Activated CD8-positive, alpha-beta memory T cell treated with anti-CD3 and anti-CD28 coated beads, Interleukin-2, amount 50 U/mL, for 48 hours (primary cell): ENCODE results near the gene DBNDD1.
A peak's percentile ranks its signal among the peaks of the same experiment; 100 is the strongest.
"Not testable (repeated sequence)": the region's sequence is repeated elsewhere in the genome, so short reads cannot be mapped to it uniquely, and the experiment has no call there.

Experiments used
- DNase-seq: peaks from one replicate; pipeline ENCODE4 v3.0.0-alpha.2; 2020

The DBNDD1 gene, protein sequence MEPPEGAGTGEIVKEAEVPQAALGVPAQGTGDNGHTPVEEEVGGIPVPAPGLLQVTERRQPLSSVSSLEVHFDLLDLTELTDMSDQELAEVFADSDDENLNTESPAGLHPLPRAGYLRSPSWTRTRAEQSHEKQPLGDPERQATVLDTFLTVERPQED

DNA sequence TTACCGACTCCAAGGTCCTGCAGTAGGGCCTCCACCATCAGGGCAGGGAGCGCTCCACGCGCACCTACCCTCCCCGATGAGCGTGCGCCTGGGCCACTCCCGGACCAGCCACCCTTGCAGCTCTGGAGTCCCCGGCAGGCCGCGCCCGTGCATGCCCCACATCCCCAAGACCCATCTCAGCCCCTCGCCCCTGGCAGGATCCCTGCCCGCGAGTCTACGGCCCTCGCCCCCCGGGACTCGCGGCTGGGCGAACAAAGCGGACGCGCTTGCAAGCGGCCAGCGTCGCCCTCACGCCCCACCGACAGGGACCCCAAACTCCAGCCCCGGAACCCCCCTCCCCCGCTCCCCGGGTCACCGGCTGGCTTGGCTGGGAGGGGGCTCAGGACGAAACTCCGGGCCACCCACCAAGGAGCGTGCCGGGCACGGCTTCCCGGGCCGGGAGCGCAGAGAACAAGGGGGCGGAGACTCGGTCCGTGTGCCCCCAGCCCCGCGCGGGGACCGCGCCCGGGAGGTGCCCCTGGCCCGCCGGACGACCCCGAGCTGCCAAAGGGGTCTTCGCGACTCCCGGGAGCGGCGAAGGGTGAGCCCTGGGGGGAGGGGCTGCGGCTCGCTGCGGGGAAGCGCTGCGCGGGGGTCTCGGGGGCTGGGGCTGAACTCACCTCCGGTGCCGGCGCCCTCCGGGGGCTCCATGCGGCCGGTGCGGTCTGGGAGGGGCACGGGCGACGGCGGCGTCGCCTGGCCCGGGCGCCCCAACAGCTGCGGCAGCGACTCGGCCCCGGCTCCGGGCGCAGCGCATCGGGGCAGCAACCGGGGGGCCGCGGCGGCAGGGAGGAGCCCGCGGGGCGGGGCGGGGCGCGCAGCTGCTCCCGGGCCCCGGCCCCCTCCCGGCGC lies at the start of gene DBNDD1:
TSS of gene DBNDD1 (minus strand) at position 805 of the 891 bp plus-strand sequence. CDS start at position 690, 115 bp downstream.
- DNase-seq, result no peak

DNA sequence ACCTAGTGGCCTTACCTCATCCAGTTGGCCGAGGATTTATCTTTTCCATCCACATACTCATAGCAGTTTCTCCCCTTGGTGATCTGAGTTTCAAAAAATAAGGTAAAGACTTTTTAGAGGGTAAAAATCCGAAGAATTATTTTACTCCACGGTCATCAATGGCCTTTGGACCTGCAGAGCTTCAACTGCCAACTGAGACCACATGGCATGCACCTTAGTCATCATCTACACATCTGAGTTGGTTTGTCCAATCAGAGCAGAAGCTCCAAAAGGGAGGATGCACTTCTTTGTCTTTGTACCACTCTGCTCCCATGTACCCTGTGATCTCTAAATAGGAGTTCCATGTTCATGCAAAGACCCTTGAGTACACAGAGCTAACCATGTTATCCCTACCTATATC lies 42.2 kb upstream of the DBNDD1 start:
- DNase-seq, result peak; percentile 2

DNA sequence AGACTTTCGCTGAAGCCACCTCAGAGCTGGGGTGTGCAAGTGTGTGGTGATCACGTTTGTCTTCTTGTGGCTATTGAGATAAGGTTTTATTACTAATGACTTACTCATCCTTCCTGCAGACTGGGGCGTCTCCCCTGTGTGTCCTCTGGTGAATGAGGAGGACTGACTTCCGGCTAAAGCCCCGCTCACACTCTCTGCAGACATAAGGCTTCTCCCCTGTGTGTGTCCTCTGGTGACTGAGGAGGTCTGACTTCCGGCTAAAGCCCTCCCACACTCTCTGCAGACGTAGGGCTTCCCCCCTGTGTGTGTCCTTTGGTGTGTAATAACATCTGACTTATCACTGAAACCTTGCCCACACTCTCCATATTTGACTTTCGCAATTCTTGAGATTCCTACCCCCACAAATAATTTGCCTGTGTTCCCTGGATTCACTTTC lies 38.5 kb upstream of the DBNDD1 start:
- DNase-seq, result no peak

DNA sequence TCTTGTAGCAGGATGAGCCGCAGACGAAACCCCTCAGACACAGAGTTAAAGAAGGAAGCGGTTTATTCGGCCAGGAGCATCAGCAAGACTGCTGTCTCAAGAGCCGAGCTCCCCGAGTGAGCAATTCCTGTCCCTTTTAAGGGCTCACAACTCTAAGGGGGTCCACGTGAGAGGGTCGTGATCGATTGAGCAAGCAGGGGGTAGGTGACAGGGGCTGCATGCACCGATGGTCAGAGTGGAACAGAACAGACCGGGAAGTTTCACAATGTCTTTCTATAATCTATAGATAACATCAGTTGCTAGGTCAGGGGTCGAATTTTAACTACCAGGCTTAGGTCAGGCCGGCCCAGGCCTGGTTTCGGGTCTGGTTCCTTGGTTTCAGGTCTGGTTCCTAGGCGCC lies 37.3 kb upstream of the DBNDD1 start:
- DNase-seq, result not testable (repeated sequence)

DNA sequence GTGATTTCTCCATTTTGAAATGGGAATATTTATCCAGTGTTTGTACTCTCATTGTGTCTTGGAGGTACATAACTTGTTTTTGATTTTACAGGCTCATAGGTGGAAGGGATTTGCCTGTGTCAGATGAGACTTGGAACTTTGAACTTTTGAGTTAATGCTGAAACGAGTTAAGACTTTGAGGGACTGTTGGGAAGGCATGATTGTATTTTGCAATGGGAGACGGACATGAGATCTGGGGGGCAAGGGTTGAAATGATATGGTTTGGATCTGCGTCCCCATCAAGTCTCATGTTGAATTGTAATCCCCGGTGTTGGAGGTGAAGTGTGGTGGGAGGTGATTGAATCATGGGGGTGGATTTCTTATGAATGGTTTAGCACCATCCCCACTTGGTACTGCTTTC lies 36.1 kb upstream of the DBNDD1 start:
- DNase-seq, result no peak

DNA sequence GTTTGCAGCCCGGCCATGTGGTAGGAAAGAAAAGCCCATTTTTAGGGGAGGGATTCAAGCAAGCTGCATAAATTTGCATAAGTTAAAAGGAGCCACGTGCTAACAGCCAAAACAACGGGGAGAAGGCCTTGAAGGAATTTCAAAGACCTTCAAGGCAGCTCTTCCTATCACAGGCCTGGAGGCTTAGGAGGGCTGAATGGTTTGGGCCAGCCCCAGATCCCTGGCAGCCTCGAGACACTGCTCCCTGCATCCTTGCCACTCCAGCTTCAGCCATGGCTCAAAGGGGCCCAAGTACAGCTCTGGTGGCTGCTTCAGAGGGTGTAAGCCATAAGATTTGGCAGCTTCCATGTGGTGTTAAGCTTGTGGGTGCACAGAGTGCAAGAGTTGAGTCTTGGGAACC lies 35.3 kb upstream of the DBNDD1 start:
- no peak for DNase-seq

DNA sequence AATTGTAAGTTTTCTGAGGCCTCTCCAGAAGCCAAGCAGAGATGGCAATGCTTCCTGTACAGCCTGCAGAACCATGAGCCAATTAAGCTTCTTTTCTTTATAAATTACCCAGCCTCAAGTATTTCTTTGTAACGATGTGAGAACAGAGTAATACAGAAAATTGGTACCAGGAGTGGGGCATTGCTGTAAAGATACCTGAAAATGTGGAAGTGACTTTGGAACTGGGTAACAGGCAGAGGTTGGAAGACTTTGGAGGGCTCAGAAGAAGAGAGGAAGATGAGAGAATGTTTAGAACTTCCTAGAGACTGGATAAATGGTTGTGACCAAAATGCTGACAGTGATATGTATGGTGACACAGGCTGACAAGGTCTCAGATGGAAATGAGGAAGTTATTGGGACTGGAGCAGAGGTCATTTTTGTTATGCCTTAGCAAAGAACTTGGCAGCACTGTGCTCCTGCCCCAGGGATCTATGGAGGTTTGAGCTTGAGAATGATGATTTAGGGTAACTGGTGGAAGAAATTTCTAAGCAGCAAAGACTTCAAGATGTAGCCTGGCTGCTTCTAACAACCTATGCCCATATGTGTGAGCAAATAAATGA lies 34.7 kb upstream of the DBNDD1 start:
- DNase-seq, result no peak

DNA sequence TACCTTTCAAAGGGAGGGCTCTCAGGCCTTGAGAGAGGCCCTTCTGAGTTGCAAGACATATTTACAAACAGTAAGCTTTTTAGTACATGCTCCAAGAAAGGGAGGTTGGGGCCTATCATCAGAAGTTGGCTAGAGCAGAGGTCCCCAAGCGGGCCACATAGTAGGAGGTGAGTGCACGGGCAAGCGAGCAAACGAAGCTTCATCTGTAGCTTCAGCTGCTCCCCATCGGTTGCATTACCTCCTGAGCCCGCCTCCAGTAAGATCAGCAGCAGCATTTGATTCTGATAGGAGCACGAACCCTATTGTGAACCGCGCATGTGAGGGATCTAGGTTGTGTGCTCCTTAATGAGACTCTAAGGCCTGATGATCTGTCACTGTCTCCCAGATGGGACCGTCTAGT lies 31.7 kb upstream of the DBNDD1 start:
- DNase-seq, result no peak

DNA sequence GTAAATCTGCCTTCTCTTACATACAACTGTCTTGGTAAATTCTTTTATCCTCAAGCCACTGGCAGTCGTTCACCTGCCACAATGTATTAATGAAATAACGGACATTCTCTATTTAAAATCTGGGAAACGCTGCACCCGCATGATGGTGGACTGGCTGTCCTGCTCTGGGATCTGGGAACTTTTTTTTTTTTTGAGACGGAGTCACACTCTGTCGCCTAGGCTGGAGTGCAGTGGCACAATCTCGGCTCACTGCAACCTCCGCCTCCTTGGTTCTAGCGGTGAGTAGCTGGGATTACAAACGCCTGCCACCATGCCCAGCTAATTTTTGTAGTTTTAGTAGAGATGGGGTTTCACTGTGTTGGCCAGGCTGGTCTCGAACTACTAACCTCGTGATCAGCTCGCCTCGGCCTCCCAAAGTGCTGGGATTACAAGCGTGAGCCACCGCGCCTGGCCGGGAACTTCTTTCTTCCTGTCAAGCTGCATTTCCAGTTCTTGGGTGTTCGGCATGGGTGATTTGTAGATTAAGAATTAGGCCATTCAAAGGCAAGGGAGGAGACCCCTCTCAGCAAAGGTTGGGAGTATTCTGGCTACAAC lies 29.6 kb upstream of the DBNDD1 start:
- DNase-seq, result no peak

DNA sequence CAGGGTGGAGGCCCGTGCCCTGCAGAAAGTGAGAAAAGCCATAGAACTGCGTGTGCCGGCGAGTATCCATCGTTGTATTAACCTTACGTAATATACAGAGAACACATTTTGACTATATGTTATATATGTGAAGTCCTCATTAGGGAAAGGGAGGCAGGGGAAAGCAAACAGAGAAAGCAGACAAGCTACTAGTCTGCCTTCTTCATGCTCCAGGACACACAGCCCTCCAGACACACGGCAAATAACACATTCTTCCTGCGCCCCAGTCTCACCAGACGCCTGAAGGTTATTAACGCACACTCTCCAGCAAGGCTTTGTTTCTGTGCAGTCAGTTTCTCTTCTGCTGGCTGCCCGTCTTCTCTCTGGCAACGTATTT lies 29.1 kb upstream of the DBNDD1 start:
- DNase-seq, result no peak

DNA sequence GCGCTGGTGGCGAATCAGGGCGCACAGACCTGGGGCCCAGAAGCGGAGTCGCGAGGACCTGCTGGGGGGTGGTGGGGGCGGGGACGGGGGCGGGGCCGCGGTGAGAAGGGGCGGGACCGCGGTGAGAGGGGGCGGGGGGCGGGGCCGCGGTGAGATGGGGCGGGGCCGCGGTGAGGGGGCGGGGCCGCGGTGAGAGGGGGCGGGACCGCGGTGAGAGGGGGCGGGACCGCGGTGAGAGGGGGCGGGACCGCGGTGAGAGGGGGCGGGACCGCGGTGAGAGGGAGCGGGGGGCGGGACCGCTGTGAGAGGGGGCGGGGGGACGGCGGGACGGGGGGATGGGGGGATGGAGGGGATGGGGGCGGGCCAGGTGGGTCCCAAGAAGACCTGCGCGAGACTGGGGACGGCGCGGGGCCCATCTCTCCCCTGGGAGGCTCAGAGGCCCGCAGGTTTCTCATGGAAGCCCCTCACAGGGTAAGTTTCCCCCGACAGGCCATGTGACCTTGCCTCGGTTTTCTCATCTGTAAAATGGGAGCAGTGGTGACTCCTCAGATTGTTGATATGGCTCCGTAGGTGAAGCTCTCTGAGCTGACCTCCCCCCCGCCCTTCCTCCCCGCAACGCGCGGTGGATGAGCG lies 28.6 kb upstream of the DBNDD1 start:
- DNase-seq, result no peak

DNA sequence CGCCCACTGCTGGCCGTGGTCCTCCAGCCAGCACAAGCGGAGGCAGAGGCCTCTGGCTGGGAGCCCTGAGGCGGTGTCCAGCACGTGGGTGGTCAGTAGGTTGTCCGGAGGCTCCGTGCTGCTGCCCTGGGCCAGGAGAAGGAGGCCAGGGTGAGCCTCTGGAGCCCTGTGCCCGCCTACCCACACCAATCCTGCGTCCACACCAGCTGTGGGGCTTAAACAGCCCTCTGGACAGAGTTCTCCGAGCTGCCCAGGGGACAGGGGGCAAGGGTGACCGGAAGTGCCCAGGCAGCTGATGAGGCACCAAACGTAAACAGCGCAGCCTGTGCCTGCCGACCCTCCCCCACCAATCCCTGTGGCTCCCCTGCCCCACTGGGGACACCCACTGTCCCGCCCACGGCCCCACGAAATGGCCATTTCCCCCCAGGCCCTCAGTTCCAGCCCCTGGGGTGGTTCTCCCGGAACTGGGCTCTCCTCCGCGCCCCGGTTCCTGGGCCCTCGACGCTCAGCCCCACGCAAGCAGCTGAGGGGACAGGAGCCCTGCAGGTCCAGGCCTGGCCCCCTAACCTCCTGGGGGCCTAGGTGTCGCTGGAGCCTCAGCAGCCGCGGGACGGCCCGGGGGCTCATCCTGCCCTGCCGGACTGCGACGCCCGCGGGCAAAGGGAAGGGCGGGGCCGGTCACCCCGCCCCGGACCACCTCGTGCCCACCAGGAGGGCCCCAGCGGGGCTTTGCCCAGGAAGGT lies 27.9 kb upstream of the DBNDD1 start:
- DNase-seq, result no peak

DNA sequence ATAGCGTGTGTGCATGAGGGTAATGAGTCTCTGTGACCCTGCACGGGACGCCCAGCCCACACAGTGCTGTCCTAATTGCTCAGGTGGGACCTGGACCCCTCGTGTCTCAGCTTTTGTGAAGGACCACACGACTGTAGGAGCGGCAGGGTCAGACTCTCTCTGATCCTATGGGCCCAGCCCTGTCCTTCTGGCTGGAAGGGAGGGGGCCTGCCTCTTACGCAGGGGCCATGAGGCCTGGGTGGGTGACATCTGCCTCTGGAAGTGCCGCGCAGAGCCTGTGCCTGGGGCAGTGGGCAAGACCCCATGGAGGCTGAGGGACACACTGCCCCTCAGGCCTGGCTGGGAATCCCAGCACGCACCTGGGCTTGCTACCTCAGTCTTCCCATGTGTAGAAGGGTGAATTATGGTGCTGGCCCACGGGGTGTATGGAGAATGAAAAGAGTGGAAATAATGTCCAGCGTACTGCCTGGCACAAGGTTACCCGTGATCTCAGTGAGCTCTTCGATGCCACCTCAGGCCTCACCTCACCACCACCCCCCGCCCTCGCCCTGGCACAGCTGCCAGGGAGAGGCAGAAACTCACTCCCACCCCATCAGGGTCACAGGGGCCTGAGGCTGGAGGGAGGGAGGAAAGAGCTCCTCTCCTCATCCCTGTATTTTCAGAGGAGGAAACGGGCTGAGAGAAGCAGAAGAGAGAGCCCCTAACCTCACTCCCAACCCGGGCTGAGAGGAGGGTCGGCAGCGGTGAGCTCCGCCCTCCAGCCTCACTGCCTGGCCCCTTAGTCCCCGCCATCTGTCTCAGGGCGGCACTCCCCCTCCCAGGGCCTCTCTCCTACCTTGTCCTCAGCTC lies 27.1 kb upstream of the DBNDD1 start:
- DNase-seq, result no peak

DNA sequence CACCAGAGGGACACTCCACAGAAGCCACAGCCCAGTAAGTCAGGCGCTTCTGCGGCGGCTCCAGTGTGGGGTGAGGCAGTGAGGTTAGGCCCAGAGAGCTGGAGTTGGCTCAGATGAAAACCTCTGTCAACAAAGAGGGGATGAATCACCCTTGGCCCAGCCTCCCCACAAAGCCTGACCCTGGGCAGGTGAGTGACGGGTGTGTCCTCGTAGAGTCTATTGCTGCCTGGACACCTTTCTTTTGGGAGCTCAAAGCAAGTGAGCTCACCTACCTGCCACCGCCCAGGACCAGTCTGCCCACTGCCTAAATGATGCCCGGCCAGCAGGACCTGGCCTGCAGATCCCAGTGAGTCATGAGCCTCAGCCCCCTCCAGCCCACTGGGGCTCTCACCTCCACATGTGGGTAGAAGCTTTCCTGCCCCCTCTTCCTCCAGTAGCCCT lies 24.9 kb upstream of the DBNDD1 start:
- DNase-seq, result no peak

DNA sequence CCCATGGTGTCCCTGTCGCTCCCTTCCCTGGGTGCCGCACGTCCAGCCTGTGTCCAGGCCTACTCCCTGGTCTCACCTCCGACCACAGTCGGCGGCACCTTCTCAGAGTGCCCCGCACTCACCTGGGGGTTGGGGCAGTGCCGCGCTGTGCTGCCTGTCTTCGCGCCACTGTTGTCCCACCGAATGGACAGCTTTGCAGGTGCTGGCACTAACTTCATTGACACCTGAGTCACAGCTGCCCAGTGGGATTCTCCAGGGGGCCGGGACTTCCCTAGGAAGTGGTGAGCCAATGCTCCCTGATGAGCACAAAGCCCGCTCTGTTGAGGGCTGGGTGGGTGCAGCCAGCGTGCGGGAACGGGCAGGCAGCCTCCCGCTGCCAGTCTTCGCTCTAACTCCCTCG lies 24.3 kb upstream of the DBNDD1 start:
- DNase-seq, result no peak

DNA sequence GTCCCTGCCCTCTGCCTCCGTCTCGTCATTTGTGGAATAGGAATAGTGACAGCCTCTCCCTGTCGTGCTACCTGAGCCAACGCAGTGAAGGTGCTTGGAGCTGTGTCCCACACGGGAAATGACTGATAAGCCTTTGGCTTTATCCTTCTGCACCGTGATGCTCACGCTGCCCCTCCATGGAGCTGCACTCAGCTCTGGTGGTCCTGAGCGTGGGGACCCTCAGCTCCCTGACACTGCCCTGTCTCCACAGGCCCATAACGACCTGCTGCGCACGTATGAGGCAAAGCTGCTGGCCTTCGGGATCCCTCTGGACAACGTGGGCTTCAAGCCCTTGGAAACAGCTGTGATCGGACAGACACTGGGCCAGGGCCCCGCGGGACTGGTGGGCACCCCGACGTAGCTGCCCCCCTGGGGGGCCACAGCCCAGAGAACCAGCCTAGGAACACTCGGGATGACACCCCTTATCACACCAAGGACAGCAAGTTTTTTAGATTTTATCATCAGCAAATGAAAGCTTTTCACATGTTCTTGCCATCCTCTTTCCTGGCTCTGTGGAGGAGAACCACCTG lies 23.8 kb upstream of the DBNDD1 start:
- no peak for DNase-seq

DNA sequence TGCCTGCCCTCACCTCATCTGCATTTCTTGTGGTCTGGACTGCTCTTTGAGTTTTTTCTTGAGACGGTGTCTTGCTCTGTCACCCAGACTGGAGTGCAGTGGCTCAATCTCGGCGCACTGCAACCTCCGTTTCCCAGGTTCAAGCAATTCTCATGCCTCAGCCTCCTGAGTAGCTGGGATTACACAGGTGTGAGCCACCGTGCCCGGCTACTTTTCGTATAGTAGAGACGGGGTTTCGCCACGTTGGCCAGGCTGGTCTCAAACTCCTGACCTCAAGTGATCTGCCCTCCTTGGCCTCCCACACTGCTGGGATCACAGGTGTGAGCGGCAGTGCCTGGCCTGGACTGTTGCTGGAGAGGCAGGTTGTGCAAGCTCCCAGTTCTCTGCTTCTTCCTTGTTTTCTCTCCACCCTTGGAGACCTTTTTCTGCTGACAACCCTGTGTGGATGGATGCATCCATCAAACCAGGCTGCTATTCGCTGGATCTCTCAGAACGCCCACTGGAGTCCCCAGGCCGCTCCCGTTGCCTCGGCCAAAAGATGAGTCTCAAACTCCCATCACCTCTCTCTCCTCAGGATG lies 22.7 kb upstream of the DBNDD1 start:
- DNase-seq, result no peak

DNA sequence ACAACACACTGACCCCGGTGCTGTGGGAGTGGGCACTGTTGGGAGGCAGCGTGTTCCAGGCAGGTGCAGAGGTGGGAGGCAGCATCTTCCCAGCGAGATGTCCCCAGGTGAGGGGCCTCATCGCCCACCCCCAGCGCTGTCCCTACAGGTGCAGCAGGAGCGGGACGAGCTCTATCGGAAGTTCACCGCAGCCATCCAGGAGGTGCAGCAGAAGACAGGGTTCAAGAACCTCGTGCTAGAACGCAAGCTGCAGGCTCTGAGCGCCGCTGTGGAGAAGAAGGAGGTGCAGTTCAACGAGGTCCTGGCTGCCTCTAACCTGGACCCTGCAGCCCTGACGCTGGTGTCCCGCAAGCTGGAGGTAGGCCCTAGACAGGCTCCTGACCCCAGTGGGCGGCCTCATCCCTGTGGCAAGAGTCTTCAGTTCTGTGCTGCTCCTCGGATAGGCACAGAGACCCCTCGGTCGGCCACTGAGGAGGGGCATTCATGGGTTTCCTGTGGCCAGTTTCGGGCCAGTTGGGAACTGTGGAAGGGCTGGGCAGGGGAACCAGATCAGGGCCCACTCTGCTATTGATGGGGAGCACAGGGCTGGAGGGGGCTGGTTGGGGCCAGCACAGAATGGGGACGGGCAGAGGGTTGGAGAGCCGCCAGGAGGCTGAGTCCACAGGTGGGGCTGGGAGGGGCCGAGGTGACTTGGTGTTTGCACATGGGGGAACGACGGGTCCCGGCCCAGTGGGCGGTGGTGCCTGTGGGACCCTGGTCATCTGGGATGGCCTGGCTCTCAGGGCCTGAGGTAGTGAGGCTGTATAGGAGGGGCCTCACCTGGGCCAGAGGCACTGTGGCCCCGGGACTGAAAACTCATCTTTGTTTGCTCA lies 21.1 kb upstream of the DBNDD1 start:
- no peak for DNase-seq

DNA sequence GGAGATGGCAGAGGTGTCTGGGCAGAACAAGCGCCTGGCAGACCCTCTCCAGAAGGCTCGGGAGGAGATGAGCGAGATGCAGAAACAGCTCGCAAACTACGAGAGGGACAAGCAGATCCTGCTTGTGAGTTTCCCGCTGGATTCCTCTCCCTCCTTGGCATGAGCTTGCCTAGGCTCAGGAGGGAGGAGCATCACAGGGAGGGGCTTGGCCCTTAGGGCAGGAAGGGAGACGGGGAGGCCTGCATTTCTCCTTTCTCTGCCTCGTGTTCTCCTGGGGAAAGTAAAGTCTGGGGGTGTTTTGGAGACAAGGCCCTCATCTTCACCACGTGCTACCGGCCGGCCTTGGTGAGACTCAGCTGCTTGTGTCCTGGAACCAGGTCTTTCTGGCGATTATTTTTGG lies 18.0 kb upstream of the DBNDD1 start:
- DNase-seq, result no peak

DNA sequence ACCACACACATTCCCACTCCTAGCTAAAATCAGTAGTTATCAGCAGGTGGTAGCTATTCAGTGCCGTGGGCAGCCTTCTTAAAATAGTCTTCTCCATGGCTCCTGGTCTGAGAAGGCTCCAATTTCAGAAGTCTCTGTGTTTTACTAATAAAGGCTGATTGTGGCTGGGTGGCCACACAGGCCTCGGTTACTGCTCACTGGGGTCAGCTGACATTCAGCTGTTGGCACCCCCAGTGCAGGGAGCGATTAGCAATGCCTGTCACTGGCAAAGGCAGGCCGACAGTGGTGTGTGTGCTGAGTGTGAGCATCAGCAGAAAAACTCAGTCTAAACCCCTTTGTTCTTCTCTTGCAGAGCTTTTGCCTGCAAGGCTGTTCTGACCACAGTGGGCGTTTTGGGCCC lies 16.6 kb upstream of the DBNDD1 start:
- DNase-seq, result no peak
